WERI-Rb-1 (cell line): Measurements from ENCODE around the gene PARP9.

Source experiments
- DNase-seq: peaks from one replicate; pipeline ENCODE4 v3.0.0-alpha.2; 2020
- H3K27ac ChIP-seq: fragments of 250-450 bp; sonication (Bioruptor Pico); 2 replicates; pipeline ENCODE4 v1.5.1; 2020; ENCODE audit warnings: mild to moderate bottlenecking, moderate library complexity
- H3K27me3 ChIP-seq: fragments of 250-450 bp; sonication (Bioruptor Pico); 2 replicates; pipeline ENCODE4 v1.5.1; 2021; ENCODE audit warnings: mild to moderate bottlenecking, low read depth, moderate library complexity; ENCODE audit not compliant: insufficient read depth, severe bottlenecking
- H3K36me3 ChIP-seq: fragments of 250-450 bp; sonication (Bioruptor Pico); 2 replicates; pipeline ENCODE4 v1.5.1; 2020; ENCODE audit warnings: mild to moderate bottlenecking, moderate library complexity
- H3K4me3 ChIP-seq: 2 replicates; pipeline ENCODE4 v1.5.1; 2011; ENCODE audit warnings: low read depth, mild to moderate bottlenecking, control low read depth, low read length
- H3K9me3 ChIP-seq: fragments of 250-450 bp; sonication (Bioruptor Pico); 2 replicates; pipeline ENCODE4 v1.5.1; 2021; ENCODE audit warnings: mild to moderate bottlenecking, moderate library complexity; ENCODE audit not compliant: severe bottlenecking
- CTCF ChIP-seq: IDR thresholded peaks from 2 replicates; pipeline ENCODE4 v1.5.1; 2011; ENCODE audit warnings: low read depth, mild to moderate bottlenecking, control low read depth, inconsistent platforms, low read length

Gene PARP9

DNA sequence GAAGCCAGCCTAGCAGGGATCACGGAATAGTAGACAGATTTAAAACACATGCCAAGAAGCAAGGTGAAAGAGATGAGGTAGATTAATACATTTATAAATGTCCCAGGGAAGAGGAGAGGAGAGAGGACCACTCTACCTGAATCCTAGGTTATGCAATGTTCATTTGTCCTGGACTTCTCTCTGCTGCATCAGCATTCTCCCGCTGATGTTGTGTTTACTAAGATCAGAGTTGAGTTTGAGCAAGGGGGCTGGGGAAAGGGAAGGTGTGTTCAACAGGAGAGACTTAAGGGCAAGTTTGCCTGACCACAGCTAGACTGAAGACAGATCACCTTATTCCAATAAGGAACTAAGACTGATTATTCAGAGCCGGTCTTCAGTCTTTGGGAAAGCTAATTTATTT is 48.2 kb downstream of the PARP9 start:
- no peak for DNase-seq
- Histone ChIP-seq H3K4me3 (no peak overlapping the region), H3K36me3 (peaks cover 4% of the 10 kb centered on the region), H3K27me3 (no peaks in the 10 kb centered on the region), H3K27ac (no peak overlapping the region), H3K9me3 (no peaks in the 10 kb centered on the region)
- no peak for TF ChIP-seq CTCF

- Histone ChIP-seq H3K9me3 (no peaks in the 10 kb centered on the region), H3K4me3 (peak overlapping the region; percentile 92), H3K27ac (peak overlapping the region; percentile 99), H3K27me3 (no peaks in the 10 kb centered on the region), H3K36me3 (peaks cover 5% of the 10 kb centered on the region)
- TF ChIP-seq CTCF = no peak
- DNase-seq = no peak
Measured at GRCh38 chr3:122515020-122515468, 49.1 kb downstream of the PARP9 start.

- Histone ChIP-seq H3K36me3 (peaks cover 5% of the 10 kb centered on the region), H3K27ac (peak within 1 kb of the TSS; percentile 99), H3K27me3 (no peaks in the 10 kb centered on the region), H3K4me3 (peak within 1 kb of the TSS; percentile 92), H3K9me3 (no peaks in the 10 kb centered on the region)
- peak; percentile 87 for DNase-seq
- TF ChIP-seq CTCF = no peak
Measured at GRCh38 chr3:122514123-122515019, 49.7 kb downstream of the PARP9 start, which contains the start of gene KPNA1. TSS of gene KPNA1 (minus strand) at chr3:122514939. CDS start at chr3:122496565, 18,374 bp downstream.

GRCh38 chr3:122513386-122514122 is 50.5 kb downstream of the PARP9 start:
- TF ChIP-seq CTCF = no peak
- Histone ChIP-seq H3K36me3 (peaks cover 5% of the 10 kb centered on the region), H3K9me3 (no peaks in the 10 kb centered on the region), H3K27ac (peak overlapping the region; percentile 99), H3K27me3 (no peaks in the 10 kb centered on the region), H3K4me3 (peak overlapping the region; percentile 92)
- no peak for DNase-seq

GRCh38 chr3:122512284-122512683 is 51.8 kb downstream of the PARP9 start:
- Histone ChIP-seq H3K36me3 (peaks cover 5% of the 10 kb centered on the region), H3K27ac (no peak overlapping the region; the same call in 1 of the 2 replicates), H3K27me3 (no peaks in the 10 kb centered on the region), H3K9me3 (no peaks in the 10 kb centered on the region), H3K4me3 (no peak overlapping the region)
- no peak for TF ChIP-seq CTCF
- DNase-seq = no peak
